Skeletal muscle tissue (tissue), 4 donors: ENCODE data around the gene RNASE11. TPM values are rescaled to one million over a fixed set of nuclear protein-coding genes. Genes with fewer than 3 reads are reported as not detected.
"Not testable (repeated sequence)": the region's sequence is repeated elsewhere in the genome, so short reads cannot be mapped to it uniquely, and the experiment has no call there.

Experiments used
- H3K27ac ChIP-seq: one replicate; pipeline ENCODE4 v1.7.0; 2013; ENCODE audit warnings: mild to moderate bottlenecking, low read depth, low read length, inconsistent platforms
- H3K27me3 ChIP-seq, 3 donors: one replicate each; pipeline ENCODE4 v1.7.0; 2013; ENCODE audit warnings: low read length in 3 of 3; ENCODE audit not compliant: control insufficient read depth in 3 of 3, insufficient read depth in 3 of 3
- H3K36me3 ChIP-seq, 3 donors: one replicate each; pipeline ENCODE4 v1.7.0; 2013; ENCODE audit warnings: low read length in 3 of 3; ENCODE audit not compliant: control insufficient read depth in 3 of 3, insufficient read depth in 3 of 3
- H3K4me1 ChIP-seq, 3 donors: one replicate each; pipeline ENCODE4 v1.7.0; 2013; ENCODE audit warnings: low read length in 3 of 3, mild to moderate bottlenecking in 3 of 3; ENCODE audit not compliant: control insufficient read depth in 3 of 3, insufficient read depth in 3 of 3
- H3K4me3 ChIP-seq, 3 donors: one replicate each; pipeline ENCODE4 v1.7.0; 2013; ENCODE audit warnings: low read length in 3 of 3
- H3K9ac ChIP-seq, 3 donors: one replicate each; pipeline ENCODE4 v1.7.0; 2013; ENCODE audit warnings: low read length in 3 of 3, mild to moderate bottlenecking in 3 of 3, moderate library complexity in 2 of 3, low read depth in 1 of 3
- H3K9me3 ChIP-seq, 3 donors: one replicate each; pipeline ENCODE4 v1.7.0; 2013; ENCODE audit warnings: low read length in 3 of 3; ENCODE audit not compliant: control insufficient read depth in 3 of 3
- total RNA-seq: library from RNA; depleted of rRNA; stranded (reverse); fragments of >200 nt; gene quantifications from one replicate; pipeline ENCODE4 v1.2.3, GENCODE V29; 2014
- donor health status: Osteomylitis.

Gene RNASE11
- total RNA-seq, 1 donor from 2014 or later, result not detected

GRCh38 chr14:20626274-20626673 lies 38.5 kb upstream of the RNASE11 start:
- Histone ChIP-seq H3K9ac (no peak overlapping the region), H3K27ac (no peak overlapping the region), H3K9me3 (no peaks in the 10 kb centered on the region), H3K4me3 (peak overlapping the region in 2 of 3 donors; percentile 15 to 25), H3K4me1 (peaks cover 6 to 23% (median 20%) of the 10 kb centered on the region in 3 donors), H3K36me3 (no peaks in the 10 kb centered on the region), H3K27me3 (peaks cover 0 to 55% (median 45%) of the 10 kb centered on the region in 3 donors)

- H3K36me3 ChIP-seq, result no peaks in the 10 kb centered on the region
- H3K4me3 ChIP-seq, result peak overlapping the region in 2 of 3 donors; percentile 45 to 68
- no peaks in the 10 kb centered on the region for H3K9me3 ChIP-seq
- peaks cover 0 to 46% (median 42%) of the 10 kb centered on the region in 3 donors for H3K27me3 ChIP-seq
- no peak overlapping the region for H3K27ac ChIP-seq
- H3K4me1 ChIP-seq, result peaks cover 6 to 17% (median 16%) of the 10 kb centered on the region in 3 donors
- peak overlapping the region in 1 of 3 donors; percentile 3 for H3K9ac ChIP-seq
Observed at GRCh38 chr14:20624495-20625070, 36.8 kb upstream of the RNASE11 start.

- H3K4me3 ChIP-seq, result no peak overlapping the region
- no peak overlapping the region for H3K9ac ChIP-seq
- H3K9me3 ChIP-seq, result no peaks in the 10 kb centered on the region
- peaks cover 6 to 17% (median 16%) of the 10 kb centered on the region in 3 donors for H3K4me1 ChIP-seq
- peaks cover 0 to 41% (median 41%) of the 10 kb centered on the region in 3 donors for H3K27me3 ChIP-seq
- H3K27ac ChIP-seq, result no peak overlapping the region
- H3K36me3 ChIP-seq, result no peaks in the 10 kb centered on the region
Observed at GRCh38 chr14:20623798-20624197, 36.0 kb upstream of the RNASE11 start.

GRCh38 chr14:20622816-20623291 lies 35.1 kb upstream of the RNASE11 start:
- H3K4me3 ChIP-seq, result no peak overlapping the region
- H3K27me3 ChIP-seq, result peaks cover 0 to 37% (median 37%) of the 10 kb centered on the region in 3 donors

GRCh38 chr14:20620798-20621478 lies 33.1 kb upstream of the RNASE11 start:
- Histone ChIP-seq H3K27me3 (peaks cover 0 to 38% (median 31%) of the 10 kb centered on the region in 3 donors), H3K9ac (no peak overlapping the region), H3K27ac (no peak overlapping the region), H3K9me3 (no peaks in the 10 kb centered on the region), H3K36me3 (no peaks in the 10 kb centered on the region), H3K4me3 (no peak overlapping the region), H3K4me1 (peaks cover 6 to 9% (median 8%) of the 10 kb centered on the region in 3 donors)

More at GRCh38 chr14:20622816-20623291, 35.1 kb upstream of the RNASE11 start:
- H3K9me3 ChIP-seq, result no peaks in the 10 kb centered on the region
- H3K9ac ChIP-seq, result no peak overlapping the region
- no peak overlapping the region for H3K27ac ChIP-seq
- peaks cover 6 to 16% (median 14%) of the 10 kb centered on the region in 3 donors for H3K4me1 ChIP-seq
- no peaks in the 10 kb centered on the region for H3K36me3 ChIP-seq

- H3K4me3 ChIP-seq, H3K9ac ChIP-seq, H3K36me3 ChIP-seq, H3K4me1 ChIP-seq, H3K9me3 ChIP-seq, H3K27ac ChIP-seq: not testable (repeated sequence)
- peaks cover 0 to 38% (median 22%) of the 10 kb centered on the region in 3 donors for H3K27me3 ChIP-seq
Observed at GRCh38 chr14:20619688-20620087, 31.9 kb upstream of the RNASE11 start.

GRCh38 chr14:20618271-20618749 lies 30.5 kb upstream of the RNASE11 start:
- peaks cover 0 to 31% (median 10%) of the 10 kb centered on the region in 3 donors for H3K27me3 ChIP-seq
- H3K36me3 ChIP-seq, result no peaks in the 10 kb centered on the region
- H3K9ac ChIP-seq, result no peak overlapping the region
- peaks cover 2 to 18% (median 8%) of the 10 kb centered on the region in 3 donors for H3K4me1 ChIP-seq
- no peak overlapping the region for H3K27ac ChIP-seq
- no peak overlapping the region for H3K4me3 ChIP-seq
- H3K9me3 ChIP-seq, result no peaks in the 10 kb centered on the region

- Histone ChIP-seq H3K4me3 (no peak overlapping the region), H3K9me3 (no peaks in the 10 kb centered on the region), H3K4me1 (peaks cover 2 to 14% (median 10%) of the 10 kb centered on the region in 3 donors), H3K27me3 (peaks cover 0 to 21% (median 2%) of the 10 kb centered on the region in 3 donors), H3K27ac (no peak overlapping the region), H3K9ac (no peak overlapping the region), H3K36me3 (no peaks in the 10 kb centered on the region)
Observed at GRCh38 chr14:20617138-20618003, 29.6 kb upstream of the RNASE11 start.

- Histone ChIP-seq H3K27me3 (peaks cover 0 to 18% (median 2%) of the 10 kb centered on the region in 3 donors), H3K4me3 (no peak overlapping the region), H3K27ac (no peak overlapping the region), H3K9me3 (no peaks in the 10 kb centered on the region), H3K4me1 (peaks cover 2 to 23% (median 11%) of the 10 kb centered on the region in 3 donors), H3K36me3 (no peaks in the 10 kb centered on the region), H3K9ac (no peak overlapping the region)
Observed at GRCh38 chr14:20615996-20616395, 28.2 kb upstream of the RNASE11 start.
